GM18505 (cell line): Measurements from ENCODE around the gene CACNA2D1.

ENCODE experiments used
- ATAC-seq: cut with Tn5 transposase; IDR thresholded peaks from one replicate; pipeline ENCODE4 v1.9.1; 2021; ENCODE audit not compliant: unreplicated experiment
- POLR2A ChIP-seq: IDR thresholded peaks from 4 replicates; pipeline ENCODE4 v1.6.1; 2011; ENCODE audit warnings: borderline replicate concordance; ENCODE audit not compliant: insufficient read depth, insufficient read length; ENCODE audit errors: extremely low read depth

CACNA2D1 gene

GRCh38 chr7:82229164-82229563 lies 214.4 kb downstream of the CACNA2D1 start:
- no peak for ATAC-seq
- no peak for TF ChIP-seq POLR2A

- no peak for ATAC-seq
- TF ChIP-seq POLR2A = no peak
Measured at GRCh38 chr7:82226191-82226590, 217.4 kb downstream of the CACNA2D1 start.

GRCh38 chr7:82224529-82224928 lies 219.0 kb downstream of the CACNA2D1 start:
- TF ChIP-seq POLR2A = no peak
- no peak for ATAC-seq

- ATAC-seq = no peak
- no peak for TF ChIP-seq POLR2A
Measured at GRCh38 chr7:82223580-82223979, 220.0 kb downstream of the CACNA2D1 start.

- no peak for TF ChIP-seq POLR2A
- no peak for ATAC-seq
Measured at GRCh38 chr7:82221152-82221674, 222.4 kb downstream of the CACNA2D1 start.

GRCh38 chr7:82212466-82212865 lies 231.1 kb downstream of the CACNA2D1 start:
- ATAC-seq = no peak
- TF ChIP-seq POLR2A = no peak

GRCh38 chr7:82211333-82211732 lies 232.2 kb downstream of the CACNA2D1 start:
- no peak for TF ChIP-seq POLR2A
- no peak for ATAC-seq

- no peak for TF ChIP-seq POLR2A
- ATAC-seq = no peak
Measured at GRCh38 chr7:82210416-82211184, 233.0 kb downstream of the CACNA2D1 start.

- no peak for TF ChIP-seq POLR2A
- ATAC-seq = no peak
Measured at GRCh38 chr7:82209179-82209747, 234.3 kb downstream of the CACNA2D1 start.

- TF ChIP-seq POLR2A = no peak
- ATAC-seq = no peak
Measured at GRCh38 chr7:82204694-82205093, 238.9 kb downstream of the CACNA2D1 start.

- no peak for TF ChIP-seq POLR2A
- no peak for ATAC-seq
Measured at GRCh38 chr7:82202965-82203364, 240.6 kb downstream of the CACNA2D1 start.

GRCh38 chr7:82202107-82202506 lies 241.5 kb downstream of the CACNA2D1 start:
- no peak for ATAC-seq
- no peak for TF ChIP-seq POLR2A

GRCh38 chr7:82200601-82201000 lies 243.0 kb downstream of the CACNA2D1 start:
- ATAC-seq = no peak
- TF ChIP-seq POLR2A = no peak

- no peak for TF ChIP-seq POLR2A
- no peak for ATAC-seq
Measured at GRCh38 chr7:82194016-82194643, 249.4 kb downstream of the CACNA2D1 start.
